ENCODE data around the gene PTPRD.

DNA sequence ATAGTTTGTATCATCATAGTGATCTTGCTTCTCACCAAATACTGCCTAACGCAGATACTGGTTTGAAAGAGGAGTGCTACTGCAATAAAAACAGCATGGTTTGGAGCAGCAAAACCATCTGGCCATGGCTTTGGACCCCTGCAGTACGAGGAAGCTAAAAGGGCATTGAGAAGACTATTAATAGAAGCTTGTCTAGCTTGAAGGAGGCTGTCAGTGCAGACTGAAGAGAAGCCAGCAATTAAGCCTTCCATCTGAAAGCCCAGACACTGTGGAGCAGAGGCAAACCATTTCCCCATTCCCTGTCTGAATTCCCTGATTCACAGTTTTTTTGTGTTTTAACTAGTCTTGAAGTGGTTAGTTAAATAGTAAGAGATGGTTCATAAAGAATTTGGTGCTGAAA is 281.6 kb downstream of the PTPRD start:
- TF ChIP-seq POLR2A (IDR thresholded peaks at IDR 0.05), result no peak
- TF ChIP-seq, protein P1, sequence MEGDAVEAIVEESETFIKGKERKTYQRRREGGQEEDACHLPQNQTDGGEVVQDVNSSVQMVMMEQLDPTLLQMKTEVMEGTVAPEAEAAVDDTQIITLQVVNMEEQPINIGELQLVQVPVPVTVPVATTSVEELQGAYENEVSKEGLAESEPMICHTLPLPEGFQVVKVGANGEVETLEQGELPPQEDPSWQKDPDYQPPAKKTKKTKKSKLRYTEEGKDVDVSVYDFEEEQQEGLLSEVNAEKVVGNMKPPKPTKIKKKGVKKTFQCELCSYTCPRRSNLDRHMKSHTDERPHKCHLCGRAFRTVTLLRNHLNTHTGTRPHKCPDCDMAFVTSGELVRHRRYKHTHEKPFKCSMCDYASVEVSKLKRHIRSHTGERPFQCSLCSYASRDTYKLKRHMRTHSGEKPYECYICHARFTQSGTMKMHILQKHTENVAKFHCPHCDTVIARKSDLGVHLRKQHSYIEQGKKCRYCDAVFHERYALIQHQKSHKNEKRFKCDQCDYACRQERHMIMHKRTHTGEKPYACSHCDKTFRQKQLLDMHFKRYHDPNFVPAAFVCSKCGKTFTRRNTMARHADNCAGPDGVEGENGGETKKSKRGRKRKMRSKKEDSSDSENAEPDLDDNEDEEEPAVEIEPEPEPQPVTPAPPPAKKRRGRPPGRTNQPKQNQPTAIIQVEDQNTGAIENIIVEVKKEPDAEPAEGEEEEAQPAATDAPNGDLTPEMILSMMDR (IDR thresholded peaks at IDR 0.05), result no peak

Measured in ovary (tissue), 3 donors.